Fibroblast of pulmonary artery (primary cell): ENCODE results near the gene MYL5.
"Not testable (repeated sequence)": the region's sequence is repeated elsewhere in the genome, so short reads cannot be mapped to it uniquely, and the experiment has no call there.

ENCODE experiments used
- DNase-seq: peaks from one replicate; pipeline ENCODE4 v3.0.0-alpha.2; 2010; ENCODE audit warnings: low read depth
- H3K4me3 ChIP-seq: replicated peaks from 2 replicates; pipeline ENCODE4 v1.5.1; 2011; ENCODE audit warnings: low read depth, mild to moderate bottlenecking, control low read depth, low read length, moderate library complexity
- TF ChIP-seq, protein P1 (sequence below): IDR thresholded peaks from 2 replicates; pipeline ENCODE4 v1.5.1; 2011; ENCODE audit warnings: mild to moderate bottlenecking, control low read depth, low read length, inconsistent platforms; ENCODE audit errors: missing control alignments

MYL5 gene

DNA sequence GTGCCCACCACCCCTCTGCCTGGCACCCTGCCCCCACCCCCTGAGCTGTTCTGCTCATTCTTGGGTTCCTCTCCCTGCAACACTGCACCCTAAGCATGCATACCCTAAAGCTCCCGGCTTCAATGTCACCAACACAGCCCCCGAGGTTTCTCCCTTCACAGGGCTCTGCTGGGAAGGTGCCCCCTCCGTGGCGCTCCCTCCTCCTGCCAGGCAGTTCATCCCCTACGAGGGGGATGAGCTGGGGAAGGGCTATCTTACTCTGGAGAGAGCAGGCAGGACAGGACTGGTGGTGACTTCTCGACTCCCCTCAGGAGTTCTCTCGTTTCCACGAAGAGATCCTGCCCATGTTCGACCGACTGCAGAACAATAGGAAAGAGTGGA is 6.8 kb upstream of the MYL5 start:
- no peak overlapping the region for H3K4me3 ChIP-seq
- DNase-seq = no peak
- TF ChIP-seq, protein P1, sequence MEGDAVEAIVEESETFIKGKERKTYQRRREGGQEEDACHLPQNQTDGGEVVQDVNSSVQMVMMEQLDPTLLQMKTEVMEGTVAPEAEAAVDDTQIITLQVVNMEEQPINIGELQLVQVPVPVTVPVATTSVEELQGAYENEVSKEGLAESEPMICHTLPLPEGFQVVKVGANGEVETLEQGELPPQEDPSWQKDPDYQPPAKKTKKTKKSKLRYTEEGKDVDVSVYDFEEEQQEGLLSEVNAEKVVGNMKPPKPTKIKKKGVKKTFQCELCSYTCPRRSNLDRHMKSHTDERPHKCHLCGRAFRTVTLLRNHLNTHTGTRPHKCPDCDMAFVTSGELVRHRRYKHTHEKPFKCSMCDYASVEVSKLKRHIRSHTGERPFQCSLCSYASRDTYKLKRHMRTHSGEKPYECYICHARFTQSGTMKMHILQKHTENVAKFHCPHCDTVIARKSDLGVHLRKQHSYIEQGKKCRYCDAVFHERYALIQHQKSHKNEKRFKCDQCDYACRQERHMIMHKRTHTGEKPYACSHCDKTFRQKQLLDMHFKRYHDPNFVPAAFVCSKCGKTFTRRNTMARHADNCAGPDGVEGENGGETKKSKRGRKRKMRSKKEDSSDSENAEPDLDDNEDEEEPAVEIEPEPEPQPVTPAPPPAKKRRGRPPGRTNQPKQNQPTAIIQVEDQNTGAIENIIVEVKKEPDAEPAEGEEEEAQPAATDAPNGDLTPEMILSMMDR = no peak

DNA sequence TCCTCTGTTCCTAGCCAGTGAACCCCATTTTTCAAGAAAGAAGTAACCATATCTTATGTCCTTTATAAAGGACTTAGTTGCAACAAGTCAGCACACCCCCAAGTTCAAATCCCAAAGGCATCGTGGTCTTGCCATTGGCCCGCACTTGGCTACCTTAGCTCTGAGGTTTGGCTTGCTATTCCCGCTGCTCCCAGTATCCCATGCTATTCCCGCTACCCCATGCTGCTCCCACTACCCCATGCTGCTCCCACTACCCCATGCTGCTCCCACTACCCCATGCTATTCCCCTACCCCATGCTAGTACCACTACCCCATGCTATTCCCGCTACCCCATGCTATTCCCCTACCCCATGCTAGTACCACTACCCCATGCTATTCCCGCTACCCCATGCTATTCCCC is 6.1 kb upstream of the MYL5 start:
- not testable (repeated sequence) for H3K4me3 ChIP-seq, DNase-seq

DNA sequence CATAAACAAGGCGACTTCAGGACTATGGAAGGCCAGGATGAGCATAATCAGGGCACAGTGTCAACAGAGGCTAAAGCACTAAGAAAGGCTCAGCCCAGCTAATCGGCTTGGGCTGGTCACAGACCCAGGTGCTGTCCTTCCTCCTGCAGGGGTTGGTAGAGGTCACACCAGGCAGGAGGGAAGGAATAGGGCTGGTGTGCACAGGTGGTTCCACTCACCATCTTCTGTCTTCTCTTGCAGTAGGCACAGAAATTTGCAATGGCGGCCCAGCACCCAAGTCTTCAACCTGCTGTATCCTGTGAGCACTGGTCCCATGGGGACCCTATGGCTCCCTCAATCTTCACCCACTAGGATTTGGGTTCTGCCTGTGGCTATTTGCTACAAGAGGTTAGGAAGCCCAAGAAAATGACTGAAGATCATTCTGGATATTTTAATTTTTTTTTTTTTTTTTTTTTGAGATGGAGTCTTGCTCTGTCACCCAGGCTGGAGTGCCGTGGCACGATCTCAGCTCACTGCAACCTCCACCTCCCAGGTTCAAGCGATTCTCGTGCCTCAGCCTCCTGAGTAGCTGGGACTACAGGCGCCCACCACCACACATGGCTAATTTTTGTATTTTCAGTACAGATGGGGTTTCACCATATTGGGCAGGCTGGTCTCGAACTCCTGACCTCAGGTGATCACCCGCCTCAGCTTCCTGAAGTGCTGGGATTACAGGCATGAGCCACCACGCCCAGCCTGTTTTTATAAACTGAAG is 4.4 kb upstream of the MYL5 start:
- H3K4me3 ChIP-seq, DNase-seq: not testable (repeated sequence)

DNA sequence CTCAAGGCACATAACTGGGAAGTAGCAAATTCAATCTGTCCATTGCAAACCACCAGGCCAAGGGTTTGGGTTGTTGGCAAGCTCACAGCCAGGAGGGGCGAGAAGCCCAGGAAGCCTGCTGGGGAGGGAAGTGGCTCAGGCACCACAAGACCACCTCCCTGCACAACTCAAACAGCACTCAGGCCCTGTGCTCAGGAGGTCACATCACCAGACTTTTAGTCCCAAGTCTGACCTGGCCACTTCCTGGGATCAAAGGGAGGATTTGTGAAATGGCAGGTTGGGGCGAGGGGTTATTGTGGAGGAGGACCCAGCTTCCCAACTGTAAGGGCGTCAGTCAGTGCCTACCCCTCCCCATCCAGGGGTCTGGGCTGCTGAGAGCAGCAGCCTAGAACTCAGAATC is 2.6 kb upstream of the MYL5 start:
- H3K4me3 ChIP-seq = no peak overlapping the region
- TF ChIP-seq, protein P1 = no peak
- DNase-seq = no peak

DNA sequence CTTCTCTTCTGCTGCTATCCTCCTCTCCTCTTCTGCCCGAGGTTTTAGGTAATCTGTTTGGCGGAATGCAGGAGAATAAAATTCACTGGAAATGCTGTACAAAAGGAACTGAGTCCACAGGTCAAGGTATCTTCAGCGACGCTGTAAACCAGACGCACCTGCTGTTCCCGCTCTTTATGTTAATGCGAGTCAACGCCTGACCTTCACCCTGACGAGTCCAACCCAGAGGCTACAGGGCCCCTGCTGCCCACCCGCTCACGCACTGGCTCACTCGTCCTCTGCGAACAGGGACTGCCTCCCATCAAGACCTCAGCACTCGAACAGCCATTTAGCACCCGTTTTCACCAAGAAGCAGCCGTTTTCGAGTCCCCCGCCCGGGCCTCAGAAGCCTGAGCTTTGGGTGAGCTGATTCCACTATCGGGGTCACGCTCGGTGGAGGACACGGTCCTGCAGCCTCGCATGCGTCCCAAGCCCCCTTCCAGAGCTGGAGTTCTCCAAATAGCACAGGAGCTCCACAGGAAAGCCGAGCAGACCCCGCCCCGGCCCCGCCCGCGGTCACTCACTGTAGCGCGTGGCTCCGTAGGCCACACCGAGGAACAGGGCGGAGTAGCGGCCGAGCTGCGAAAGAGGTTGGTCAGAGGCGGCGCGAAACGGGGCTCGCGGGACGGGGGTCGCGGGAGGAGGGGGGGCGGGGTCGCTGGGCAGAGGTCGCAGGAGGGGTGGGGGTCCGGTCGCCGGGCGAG is 822 bp upstream of the MYL5 start:
- TF ChIP-seq, protein P1 = no peak
- peak overlapping the region; percentile 81 for H3K4me3 ChIP-seq
- DNase-seq = no peak

DNA sequence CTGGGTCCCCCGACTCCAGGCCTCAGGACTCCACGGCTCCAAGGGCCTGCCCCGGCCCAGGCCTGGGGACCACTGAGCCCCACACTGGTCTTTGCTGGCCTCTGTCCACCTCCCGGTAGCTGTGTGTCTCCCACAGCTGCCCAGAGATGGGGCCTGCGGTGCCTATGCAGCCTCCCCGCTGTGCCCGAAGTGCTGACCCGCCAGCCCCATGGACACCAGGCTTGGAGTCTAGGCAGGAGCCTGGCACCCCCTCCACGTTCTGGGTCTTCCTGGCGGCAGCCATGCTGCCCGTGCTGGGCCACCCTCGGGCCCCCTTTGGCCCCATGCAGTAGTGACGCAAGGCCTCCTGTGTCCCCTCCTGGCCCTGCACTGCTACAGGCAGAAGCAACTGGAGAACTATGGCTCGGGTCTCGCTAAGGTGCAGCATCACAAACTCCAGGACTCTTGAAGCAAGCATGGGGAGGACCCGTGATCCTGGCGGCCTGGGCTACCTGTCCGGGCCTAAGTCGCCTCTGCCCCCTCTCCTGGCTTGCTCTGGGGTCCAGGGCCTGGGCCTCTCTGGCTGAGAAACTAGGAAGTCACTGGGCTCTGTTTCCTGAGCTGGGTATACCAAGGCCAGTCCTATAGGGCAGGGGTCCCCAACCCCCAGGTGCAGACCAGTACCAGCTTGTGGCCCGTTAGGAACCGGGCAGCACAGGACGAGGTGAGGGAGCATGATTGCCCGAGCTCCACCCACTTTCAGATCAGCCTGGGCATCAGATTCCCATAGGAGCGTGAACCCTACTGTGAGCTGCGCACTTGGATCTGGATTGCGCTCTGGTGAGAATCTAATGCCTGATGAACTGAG is 917 bp downstream of the MYL5 start:
- peak overlapping the region; percentile 81 for H3K4me3 ChIP-seq

DNA sequence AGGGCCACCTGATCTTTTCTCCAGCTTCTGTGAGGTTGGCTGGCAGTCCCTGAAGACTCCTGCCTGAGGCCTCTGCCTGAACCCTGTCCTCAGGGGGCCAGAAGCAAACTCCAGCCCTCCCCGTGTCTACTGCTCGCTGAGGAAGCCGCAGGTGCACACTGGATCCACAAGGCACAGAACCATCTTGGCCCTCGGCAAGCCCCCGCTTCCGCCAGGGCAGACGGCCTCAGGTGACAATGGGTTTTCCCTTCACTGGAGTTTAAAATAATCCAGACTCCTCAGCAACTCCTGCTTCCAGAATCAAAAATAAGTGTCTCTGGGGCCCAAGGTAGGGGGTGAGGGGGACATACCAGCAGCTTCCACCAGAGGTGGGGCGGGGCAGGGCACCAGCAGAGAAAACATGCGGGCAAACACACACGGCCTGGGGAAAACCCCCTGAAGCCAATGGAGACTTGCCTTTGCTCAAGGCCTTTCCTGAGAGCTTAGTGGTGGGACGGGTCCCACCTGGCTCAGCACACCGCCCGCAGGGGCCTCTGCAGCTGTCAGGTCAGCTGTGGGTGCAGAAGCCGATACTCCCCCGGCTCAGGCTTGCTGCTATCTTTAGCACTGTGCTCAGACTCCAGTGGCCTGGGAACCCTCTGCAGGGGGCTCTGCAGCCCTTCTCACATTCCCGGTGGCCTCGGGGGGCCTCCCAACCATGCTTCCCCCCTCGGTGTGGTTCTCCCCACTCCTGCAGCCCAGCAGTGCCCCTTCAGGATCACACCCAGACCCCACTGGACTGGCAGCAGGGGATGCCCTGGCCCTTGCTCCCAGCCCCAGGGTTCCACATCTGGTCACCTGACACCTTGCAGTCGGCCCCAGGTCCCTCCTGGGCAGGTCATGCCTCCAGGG is 1.9 kb downstream of the MYL5 start:
- TF ChIP-seq, protein P1 = no peak
- H3K4me3 ChIP-seq = no peak overlapping the region
- DNase-seq = no peak

More for the DNA sequence above, 917 bp downstream of the MYL5 start:
- no peak for DNase-seq
- TF ChIP-seq, protein P1 = no peak
